Retinal pigment epithelial cell (primary cell): ENCODE results near the gene CPNE4.

Experiments
- DNase-seq: peaks from one replicate; pipeline ENCODE4 v3.0.0-alpha.2; 2010; ENCODE audit warnings: low read depth
- H3K4me3 ChIP-seq: 2 replicates; pipeline ENCODE4 v1.5.1; 2011; ENCODE audit warnings: mild to moderate bottlenecking, low read length, control low read depth, moderate library complexity
- CTCF ChIP-seq: conservative IDR thresholded peaks from 2 replicates; pipeline ENCODE4 v1.5.1; 2011; ENCODE audit warnings: low read depth, low read length, control low read depth, inconsistent platforms

CPNE4 gene

GRCh38 chr3:131597816-131598215 is 437.0 kb downstream of the CPNE4 start:
- no peak for TF ChIP-seq CTCF
- no peak overlapping the region for H3K4me3 ChIP-seq
- DNase-seq: no peak

GRCh38 chr3:131596884-131597283 is 437.9 kb downstream of the CPNE4 start:
- no peak overlapping the region for H3K4me3 ChIP-seq
- TF ChIP-seq CTCF: no peak
- DNase-seq: no peak

GRCh38 chr3:131591394-131592014 is 443.3 kb downstream of the CPNE4 start:
- TF ChIP-seq CTCF: no peak
- peak; percentile 15 for DNase-seq
- no peak overlapping the region for H3K4me3 ChIP-seq

- TF ChIP-seq CTCF: no peak
- no peak overlapping the region for H3K4me3 ChIP-seq
- no peak for DNase-seq
Observed at GRCh38 chr3:131586277-131586676, 448.5 kb downstream of the CPNE4 start.

GRCh38 chr3:131582438-131582837 is 452.4 kb downstream of the CPNE4 start:
- DNase-seq: no peak
- no peak for TF ChIP-seq CTCF
- H3K4me3 ChIP-seq: no peak overlapping the region

GRCh38 chr3:131568460-131568859 is 466.4 kb downstream of the CPNE4 start:
- peak; percentile 27 for TF ChIP-seq CTCF
- no peak for DNase-seq
- H3K4me3 ChIP-seq: no peak overlapping the region

GRCh38 chr3:131564812-131565211 is 470.0 kb downstream of the CPNE4 start:
- H3K4me3 ChIP-seq: no peak overlapping the region
- DNase-seq: no peak
- TF ChIP-seq CTCF: no peak
